B cell (primary cell): ENCODE measurements around the gene ELMO1. TPM values are rescaled to one million over a fixed set of nuclear protein-coding genes. Genes with fewer than 3 reads are reported as not detected.

ENCODE experiments used
- ATAC-seq: fragments of 200-7000 bp; cut with Tn5 transposase; one replicate; pipeline ENCODE4 v1.10.0; 2021; ENCODE audit warnings: low read depth, mild to moderate bottlenecking, moderate number of reproducible peaks, moderate library complexity
- CTCF ChIA-PET: fragments of 350-600 bp; sonication (Branson Sonifier 250); formaldehyde crosslinking; loops from one replicate; lab custom pipeline; 2021; ENCODE audit warnings: antibody characterized with exemption, inconsistent platforms; lab: Charles Lee
- POLR2A ChIA-PET: fragments of 350-600 bp; sonication (Branson Sonifier 250); formaldehyde crosslinking; loops from one replicate; lab custom pipeline; 2021; ENCODE audit warnings: antibody characterized with exemption; lab: Charles Lee
- DNase-seq: peaks from one replicate; pipeline ENCODE4 v3.0.0; 2013
- H2AFZ ChIP-seq: 2 replicates; pipeline ENCODE4 v1.6.1; 2012; ENCODE audit warnings: mild to moderate bottlenecking, low read depth, low read length; ENCODE audit not compliant: insufficient read depth, poor library complexity, severe bottlenecking
- H3K27ac ChIP-seq, 2 donors: 1 replicate in 1 of 2; 2 replicates in 1 of 2; pipeline ENCODE4 v1.5.1; 2012 to 2013; ENCODE audit warnings: low read length in 2 of 2, mild to moderate bottlenecking in 2 of 2, moderate library complexity in 1 of 2
- H3K27me3 ChIP-seq, 4 experiments: fragments of 200-600 bp in 1 of 4; sonication (generic) in 1 of 4; replicated peaks in 1 of 4; 1 replicate in 2 of 4; 2 replicates in 2 of 4; pipeline versions ENCODE4 v1.6.1 to v1.7.0; 2013 to 2016; ENCODE audit warnings: low read length in 3 of 4, mild to moderate bottlenecking in 2 of 4, mixed read lengths in 1 of 4, moderate library complexity in 1 of 4; ENCODE audit not compliant: insufficient read depth in 4 of 4, control insufficient read depth in 3 of 4; ENCODE audit errors: control extremely low read depth in 1 of 4
- H3K36me3 ChIP-seq, 2 experiments: replicated peaks in 1 of 2; 1 replicate in 1 of 2; 2 replicates in 1 of 2; pipeline versions ENCODE4 v1.6.1 to v1.7.1; 2013; ENCODE audit warnings: low read length in 1 of 2; ENCODE audit not compliant: insufficient read depth in 2 of 2, control insufficient read depth in 1 of 2; ENCODE audit errors: control extremely low read depth in 1 of 2, extremely low read depth in 1 of 2
- H3K4me1 ChIP-seq, 2 donors: fragments of 200-600 bp in 1 of 2; sonication (generic) in 1 of 2; 1 replicate in 1 of 2; 2 replicates in 1 of 2; pipeline versions ENCODE4 v1.5.1 to v1.6.1; 2013 to 2017; ENCODE audit warnings: low read length in 2 of 2; ENCODE audit not compliant: control insufficient read depth in 2 of 2, insufficient read depth in 2 of 2
- H3K4me2 ChIP-seq: replicated peaks from 2 replicates; pipeline ENCODE3; 2012; ENCODE audit warnings: mild to moderate bottlenecking, low read depth, low read length; ENCODE audit not compliant: poor library complexity, severe bottlenecking
- H3K4me3 ChIP-seq, 5 experiments: fragments of 200-600 bp in 1 of 5; sonication (generic) in 1 of 5; 1 replicate in 3 of 5; 2 replicates in 2 of 5; pipeline versions ENCODE4 v1.5.1 to v1.7.0; 2011 to 2016; ENCODE audit warnings: low read length in 4 of 5, mild to moderate bottlenecking in 4 of 5, low read depth in 2 of 5, control low read depth in 1 of 5, moderate library complexity in 1 of 5; ENCODE audit not compliant: insufficient read depth in 1 of 5; ENCODE audit errors: control extremely low read depth in 1 of 5, extremely low read depth in 1 of 5
- H3K79me2 ChIP-seq: fragments of 200-600 bp; sonication (generic); one replicate; pipeline ENCODE4 v1.6.0; 2016; ENCODE audit warnings: low read length; ENCODE audit not compliant: control insufficient read depth, insufficient read depth
- H3K9ac ChIP-seq: fragments of 200-600 bp; sonication (generic); 2 replicates; pipeline ENCODE4 v1.6.1; 2017; ENCODE audit warnings: mild to moderate bottlenecking, low read length, moderate library complexity
- H3K9me3 ChIP-seq, 3 donors: one replicate each; pipeline versions ENCODE4 v1.6.1 to v1.7.1; 2013; ENCODE audit warnings: low read length in 2 of 3; ENCODE audit not compliant: control insufficient read depth in 2 of 3, insufficient read depth in 1 of 3; ENCODE audit errors: control extremely low read depth in 1 of 3
- H4K20me1 ChIP-seq: 2 replicates; pipeline ENCODE4 v1.6.0; 2012; ENCODE audit warnings: mild to moderate bottlenecking, low read length; ENCODE audit not compliant: insufficient read depth, control insufficient read depth, poor library complexity, severe bottlenecking
- H3K27ac Mint-ChIP-seq: one replicate; pipeline ENCODE4 v1.8.0; 2021; ENCODE audit warnings: mixed read lengths
- H3K27me3 Mint-ChIP-seq: one replicate; pipeline ENCODE4 v1.8.0; 2021; ENCODE audit warnings: mixed read lengths
- H3K4me1 Mint-ChIP-seq: one replicate; pipeline ENCODE4 v1.8.0; 2021; ENCODE audit warnings: mixed read lengths
- H3K4me3 Mint-ChIP-seq: one replicate; pipeline ENCODE4 v1.8.0; 2021; ENCODE audit warnings: mixed read lengths
- H3K9me3 Mint-ChIP-seq: one replicate; pipeline ENCODE4 v1.8.0; 2022; ENCODE audit warnings: mixed read lengths; ENCODE audit not compliant: insufficient read depth
- EZH2 ChIP-seq: IDR thresholded peaks from 2 replicates; pipeline ENCODE4 v1.6.1; 2012; ENCODE audit warnings: borderline replicate concordance, low read depth, mild to moderate bottlenecking, moderate library complexity, low read length; ENCODE audit not compliant: insufficient read depth, poor library complexity, severe bottlenecking
- WGBS: methylation state at CpG from one replicate; pipeline ENCODE4 v1.1.5; 2013; ENCODE audit warnings: missing lambda C conversion rate; ENCODE audit not compliant: insufficient coverage; 5-methylcytosine and 5-hydroxymethylcytosine counted together
- intact Hi-C: fragments of 100-400 bp; cut with micrococcal nuclease; formaldehyde crosslinking; loops from one replicate; pipeline ENCODE4 v1.10.0; 2022
- polyA plus RNA-seq: library from polyadenylated mRNA; depleted of rRNA; stranded (reverse); fragments of >200 nt; gene quantifications from 2 replicates; pipeline ENCODE4 v1.2.3, GENCODE V29; 2012
- total RNA-seq, 2 donors: library from RNA; stranded (reverse); fragments of 120-200 nt in 1 of 2; gene quantifications; 1 replicate in 1 of 2; 2 replicates in 1 of 2; pipeline versions ENCODE4 v1.2.3 to v1.2.4, GENCODE V29; 2013 to 2022
- TF ChIP-seq, protein P1 (sequence below): fragments of 200-600 bp; IDR thresholded peaks from one replicate; pipeline ENCODE4 v1.8.0; 2022; ENCODE audit warnings: antibody characterized with exemption, mild to moderate bottlenecking

Gene ELMO1
- total and polyA plus RNA-seq, 2 donors (not counting 1 experiment from before 2014, with no cell fraction given), result 44.7 to 177 TPM

DNA sequence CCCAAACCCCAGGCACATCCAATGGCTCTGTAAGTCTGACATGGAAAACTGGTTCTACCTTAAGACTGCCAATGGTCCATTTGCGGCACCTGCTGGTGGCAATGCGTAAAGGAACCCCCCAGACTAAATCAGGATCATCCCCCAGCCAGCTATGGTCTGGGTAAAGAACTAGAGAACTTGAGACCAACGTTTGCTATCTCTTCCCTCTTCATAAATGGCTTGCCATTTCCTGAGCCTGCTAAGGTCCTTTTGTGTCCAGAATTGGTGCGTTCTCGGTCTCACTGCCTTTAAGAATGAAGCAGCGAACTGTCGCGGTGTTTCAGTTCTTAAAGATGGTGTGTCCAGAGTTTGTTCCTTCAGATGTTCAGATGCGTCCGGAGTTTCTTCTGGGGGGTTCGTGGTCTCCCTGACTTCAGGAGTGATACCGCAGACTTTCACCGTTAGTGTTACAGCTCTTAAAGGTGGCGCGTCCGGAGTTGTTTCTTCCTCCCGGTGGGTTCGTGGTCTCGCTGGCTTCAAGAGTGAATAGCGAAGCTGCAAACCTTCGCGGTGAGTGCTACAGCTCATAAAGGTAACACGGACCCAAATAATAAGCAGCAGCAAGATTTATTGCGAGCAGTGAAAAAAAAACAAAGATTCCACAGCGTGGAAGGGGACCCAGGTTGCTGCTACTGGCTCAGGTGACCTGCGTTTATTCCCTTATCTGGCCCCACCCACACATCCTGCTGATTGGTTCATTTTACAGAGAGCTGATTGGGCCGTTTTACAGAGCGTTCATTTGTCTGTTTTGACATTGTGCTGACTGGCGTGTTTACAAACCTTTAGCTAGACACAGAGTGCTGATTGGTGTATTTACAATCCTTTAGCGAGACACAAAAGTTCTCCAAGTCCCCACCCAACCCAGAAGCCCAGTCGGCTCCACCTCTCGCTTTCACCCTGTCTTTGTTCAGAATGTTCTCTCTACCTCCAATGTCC is 95.4 kb downstream of the ELMO1 start:
- POLR2A ChIA-PET, result interaction anchor here (0.7 to 1.7 kb wide), 3 partner anchors 16 to 1624 kb away, joined by 3 to 12 read pairs (median 5); partner anchors contain the start of gene ELMO1
- H3K27ac ChIP-seq, result peak overlapping the region; percentile 8 to 81
- H3K4me3 Mint-ChIP-seq, result peak overlapping the region; percentile 95
- H3K27ac Mint-ChIP-seq, result peak overlapping the region; percentile 88
- DNase-seq, result peak; percentile 84
- TF ChIP-seq, protein P1, sequence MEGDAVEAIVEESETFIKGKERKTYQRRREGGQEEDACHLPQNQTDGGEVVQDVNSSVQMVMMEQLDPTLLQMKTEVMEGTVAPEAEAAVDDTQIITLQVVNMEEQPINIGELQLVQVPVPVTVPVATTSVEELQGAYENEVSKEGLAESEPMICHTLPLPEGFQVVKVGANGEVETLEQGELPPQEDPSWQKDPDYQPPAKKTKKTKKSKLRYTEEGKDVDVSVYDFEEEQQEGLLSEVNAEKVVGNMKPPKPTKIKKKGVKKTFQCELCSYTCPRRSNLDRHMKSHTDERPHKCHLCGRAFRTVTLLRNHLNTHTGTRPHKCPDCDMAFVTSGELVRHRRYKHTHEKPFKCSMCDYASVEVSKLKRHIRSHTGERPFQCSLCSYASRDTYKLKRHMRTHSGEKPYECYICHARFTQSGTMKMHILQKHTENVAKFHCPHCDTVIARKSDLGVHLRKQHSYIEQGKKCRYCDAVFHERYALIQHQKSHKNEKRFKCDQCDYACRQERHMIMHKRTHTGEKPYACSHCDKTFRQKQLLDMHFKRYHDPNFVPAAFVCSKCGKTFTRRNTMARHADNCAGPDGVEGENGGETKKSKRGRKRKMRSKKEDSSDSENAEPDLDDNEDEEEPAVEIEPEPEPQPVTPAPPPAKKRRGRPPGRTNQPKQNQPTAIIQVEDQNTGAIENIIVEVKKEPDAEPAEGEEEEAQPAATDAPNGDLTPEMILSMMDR, result peak; percentile 93
- TF ChIP-seq EZH2, result no peak
- peak; percentile 72 for ATAC-seq
- no peaks in the 10 kb centered on the region for H3K27me3 ChIP-seq
- 2% methylated on average over 29 of the region's 32 CpGs for WGBS
- CTCF ChIA-PET, result interaction anchor here (0.6 to 12.4 kb wide), 57 partner anchors 8 to 839 kb away, joined by 3 to 208 read pairs (median 5); partner anchors contain the start of gene ELMO1
- peaks cover 0 to 1% of the 10 kb centered on the region in 2 experiments for H3K36me3 ChIP-seq
- peak overlapping the region; percentile 82 for H3K4me2 ChIP-seq
- H3K79me2 ChIP-seq, result peaks cover 69% of the 10 kb centered on the region
- H4K20me1 ChIP-seq, result peaks cover 47% of the 10 kb centered on the region
- H3K4me3 ChIP-seq, result peak overlapping the region; percentile 67 to 91 (median 79)
- no peaks in the 10 kb centered on the region for H3K9me3 ChIP-seq
- peak overlapping the region; percentile 80 for H2AFZ ChIP-seq
- intact Hi-C loops, result loop anchor here (1.0 to 5.0 kb wide), 12 partner anchors 16 to 1201 kb away; partner anchors contain the start of genes EEPD1 and ELMO1
- peaks cover 35 to 42% of the 10 kb centered on the region in 2 donors for H3K4me1 ChIP-seq
- peaks cover 60% of the 10 kb centered on the region for H3K4me1 Mint-ChIP-seq
- H3K9me3 Mint-ChIP-seq, result no peaks in the 10 kb centered on the region
- no peaks in the 10 kb centered on the region for H3K27me3 Mint-ChIP-seq
- peak overlapping the region; percentile 75 for H3K9ac ChIP-seq
